Measurements from ENCODE around the gene ADAD1. TPM values are rescaled to one million over a fixed set of nuclear protein-coding genes. Genes with fewer than 3 reads are reported as not detected.

The ADAD1 gene
- total RNA-seq, 2 experiments from 2014 or later, result not detected

- Histone ChIP-seq H3K4me1 (ENCODE audit: insufficient read depth, low read length, poor library complexity, severe bottlenecking) (no peaks in the 10 kb centered on the region), H3K4me3 (ENCODE audit: low read depth, low read length, poor library complexity, severe bottlenecking) (no peak within 1 kb of the TSS), H3K27ac (ENCODE audit: low read depth, low read length, poor library complexity, severe bottlenecking) (no peak within 1 kb of the TSS), H3K9me2 (ENCODE audit: insufficient read depth, low read length) (no peaks in the 10 kb centered on the region), H4K20me1 (ENCODE audit: insufficient read depth, low read length) (no peaks in the 10 kb centered on the region), H3K36me3 (ENCODE audit: insufficient read depth, low read length) (no peaks in the 10 kb centered on the region), H3K9me3 (ENCODE audit: low read length) (no peaks in the 10 kb centered on the region), H2AFZ (ENCODE audit: low read length) (no peak within 1 kb of the TSS), H3K4me2 (ENCODE audit: low read length) (no peak within 1 kb of the TSS), H3K79me2 (ENCODE audit: insufficient read depth, low read depth, low read length) (no peaks in the 10 kb centered on the region)
- BruUV-seq (replicated peaks), result no TSS peak
- no peak for TF ChIP-seq EZH2phosphoT487 (IDR thresholded peaks at IDR 0.05; ENCODE audit: borderline replicate concordance, low read depth, low read length)
- TF ChIP-seq CTCF (conservative IDR thresholded peaks at IDR 0.05; ENCODE audit: low read length), result no peak
- POLR2A ChIA-PET, result interaction anchor here (0.6 to 1.1 kb wide), 4 partner anchors 14 to 561 kb away, joined by 3 read pairs; no protein-coding TSS in a partner anchor
- CTCF ChIA-PET (ENCODE audit: unreplicated experiment), result no interaction called here
- no peak for DNase-seq (ENCODE audit: low spot score)
- intact Hi-C loops (cut with micrococcal nuclease; ENCODE audit: unreplicated experiment), result no loop called here
Measured at GRCh38 chr4:122456231-122457116, 77.7 kb downstream of the ADAD1 start, which contains the start of gene IL2. Gene IL2 (minus strand): TSS chr4:122456725. CDS start chr4:122456440, 285 bp downstream.

GRCh38 chr4:122458625-122459024 lies 79.8 kb downstream of the ADAD1 start:
- H2AFZ ChIP-seq (ENCODE audit: low read length), result no peak overlapping the region
- H3K4me3 ChIP-seq (ENCODE audit: low read depth, low read length, poor library complexity, severe bottlenecking), result no peak overlapping the region
- DNase-seq (ENCODE audit: low spot score), result no peak
- POLR2A ChIA-PET, result interaction anchor here (0.5 kb wide), 1 partner anchor 85 kb away, joined by 3 read pairs; no protein-coding TSS in a partner anchor
- intact Hi-C loops (cut with micrococcal nuclease; ENCODE audit: unreplicated experiment), result no loop called here
- no peaks in the 10 kb centered on the region for H3K9me2 ChIP-seq (ENCODE audit: insufficient read depth, low read length)
- TF ChIP-seq CTCF (conservative IDR thresholded peaks at IDR 0.05; ENCODE audit: low read length) (no peak), EZH2phosphoT487 (IDR thresholded peaks at IDR 0.05; ENCODE audit: borderline replicate concordance, low read depth, low read length) (no peak)
- no TSS peak for BruUV-seq (replicated peaks)
- H3K27ac ChIP-seq (ENCODE audit: low read depth, low read length, poor library complexity, severe bottlenecking), result no peak overlapping the region
- no peaks in the 10 kb centered on the region for H3K4me1 ChIP-seq (ENCODE audit: insufficient read depth, low read length, poor library complexity, severe bottlenecking)
- CTCF ChIA-PET (ENCODE audit: unreplicated experiment), result no interaction called here
- no peaks in the 10 kb centered on the region for H3K9me3 ChIP-seq (ENCODE audit: low read length)
- no peaks in the 10 kb centered on the region for H3K79me2 ChIP-seq (ENCODE audit: insufficient read depth, low read depth, low read length)
- 0 out of 2 replicates have a peak overlapping the region, but pooled peaks have one; percentile 19 for H3K4me2 ChIP-seq (ENCODE audit: low read length)
- H3K36me3 ChIP-seq (ENCODE audit: insufficient read depth, low read length), result no peaks in the 10 kb centered on the region
- H4K20me1 ChIP-seq (ENCODE audit: insufficient read depth, low read length), result no peaks in the 10 kb centered on the region

GRCh38 chr4:122469457-122469856 lies 90.6 kb downstream of the ADAD1 start:
- Histone ChIP-seq H3K4me2 (ENCODE audit: low read length) (no peak overlapping the region), H3K9me3 (ENCODE audit: low read length) (no peaks in the 10 kb centered on the region), H3K4me1 (ENCODE audit: insufficient read depth, low read length, poor library complexity, severe bottlenecking) (no peaks in the 10 kb centered on the region), H3K9me2 (ENCODE audit: insufficient read depth, low read length) (no peaks in the 10 kb centered on the region), H2AFZ (ENCODE audit: low read length) (no peak overlapping the region), H3K36me3 (ENCODE audit: insufficient read depth, low read length) (no peaks in the 10 kb centered on the region), H4K20me1 (ENCODE audit: insufficient read depth, low read length) (no peaks in the 10 kb centered on the region), H3K79me2 (ENCODE audit: insufficient read depth, low read depth, low read length) (no peaks in the 10 kb centered on the region), H3K27ac (ENCODE audit: low read depth, low read length, poor library complexity, severe bottlenecking) (no peak overlapping the region), H3K4me3 (ENCODE audit: low read depth, low read length, poor library complexity, severe bottlenecking) (no peak overlapping the region)
- no TSS peak for BruUV-seq (replicated peaks)
- no peak for DNase-seq (ENCODE audit: low spot score)
- CTCF ChIA-PET (ENCODE audit: unreplicated experiment), result no interaction called here
- no peak for TF ChIP-seq EZH2phosphoT487 (IDR thresholded peaks at IDR 0.05; ENCODE audit: borderline replicate concordance, low read depth, low read length)
- TF ChIP-seq CTCF (conservative IDR thresholded peaks at IDR 0.05; ENCODE audit: low read length), result no peak
- intact Hi-C loops (cut with micrococcal nuclease; ENCODE audit: unreplicated experiment), result no loop called here
- POLR2A ChIA-PET, result no interaction called here
